ENCODE measurements around the gene AP1M1.

The AP1M1 gene

DNA sequence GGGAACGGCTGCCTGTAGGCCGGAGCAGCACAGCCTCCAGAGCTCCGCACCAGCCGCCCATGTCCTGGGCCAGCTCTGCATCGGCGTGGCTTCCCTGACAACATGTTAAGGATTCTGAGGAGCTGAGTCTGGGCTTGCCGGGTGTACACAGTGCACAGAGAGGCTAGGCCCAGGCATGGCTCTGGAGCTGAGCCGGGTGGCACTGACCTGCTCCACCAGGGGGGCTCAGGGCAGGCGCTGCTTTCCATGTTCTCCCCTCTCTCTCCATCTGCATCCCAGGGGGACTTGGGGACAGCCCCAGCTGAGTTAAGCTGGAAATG lies 31.6 kb downstream of the AP1M1 start:
- H3K4me3 ChIP-seq (ENCODE audit: low read depth, low read length): no peak overlapping the region
- no peaks in the 10 kb centered on the region for H3K27me3 ChIP-seq
- no peak for DNase-seq
- H3K36me3 ChIP-seq: peaks cover 32% of the 10 kb centered on the region
- no peaks in the 10 kb centered on the region for H3K9me3 ChIP-seq
- no peaks in the 10 kb centered on the region for H3K4me1 ChIP-seq
- TF ChIP-seq, protein P1, sequence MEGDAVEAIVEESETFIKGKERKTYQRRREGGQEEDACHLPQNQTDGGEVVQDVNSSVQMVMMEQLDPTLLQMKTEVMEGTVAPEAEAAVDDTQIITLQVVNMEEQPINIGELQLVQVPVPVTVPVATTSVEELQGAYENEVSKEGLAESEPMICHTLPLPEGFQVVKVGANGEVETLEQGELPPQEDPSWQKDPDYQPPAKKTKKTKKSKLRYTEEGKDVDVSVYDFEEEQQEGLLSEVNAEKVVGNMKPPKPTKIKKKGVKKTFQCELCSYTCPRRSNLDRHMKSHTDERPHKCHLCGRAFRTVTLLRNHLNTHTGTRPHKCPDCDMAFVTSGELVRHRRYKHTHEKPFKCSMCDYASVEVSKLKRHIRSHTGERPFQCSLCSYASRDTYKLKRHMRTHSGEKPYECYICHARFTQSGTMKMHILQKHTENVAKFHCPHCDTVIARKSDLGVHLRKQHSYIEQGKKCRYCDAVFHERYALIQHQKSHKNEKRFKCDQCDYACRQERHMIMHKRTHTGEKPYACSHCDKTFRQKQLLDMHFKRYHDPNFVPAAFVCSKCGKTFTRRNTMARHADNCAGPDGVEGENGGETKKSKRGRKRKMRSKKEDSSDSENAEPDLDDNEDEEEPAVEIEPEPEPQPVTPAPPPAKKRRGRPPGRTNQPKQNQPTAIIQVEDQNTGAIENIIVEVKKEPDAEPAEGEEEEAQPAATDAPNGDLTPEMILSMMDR (IDR thresholded peaks at IDR 0.05; ENCODE audit: low read depth, low read length): no peak

DNA sequence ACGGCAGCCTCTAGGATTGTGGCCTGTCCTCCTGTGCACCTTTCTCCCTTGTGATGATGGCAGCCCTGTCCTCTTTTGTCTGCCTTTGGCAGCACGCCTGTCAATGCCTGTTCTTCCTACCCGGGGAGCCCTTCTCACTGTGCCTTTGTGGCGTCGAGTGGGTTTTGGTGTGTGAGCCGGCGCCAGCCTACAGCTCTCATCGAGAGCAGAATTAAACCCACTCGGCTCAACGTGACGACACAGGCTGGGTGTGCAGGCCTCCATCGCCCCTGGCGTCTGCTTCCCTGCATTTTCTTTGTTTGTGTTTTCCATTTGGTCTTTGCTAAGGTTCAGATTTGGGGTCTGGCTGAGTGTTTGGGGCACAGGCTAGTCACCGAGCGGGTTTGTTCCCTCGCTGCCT lies 34.4 kb downstream of the AP1M1 start:
- H3K36me3 ChIP-seq: peaks cover 31% of the 10 kb centered on the region
- H3K9me3 ChIP-seq: no peaks in the 10 kb centered on the region
- no peak for DNase-seq
- H3K27me3 ChIP-seq: no peaks in the 10 kb centered on the region
- H3K4me1 ChIP-seq: no peaks in the 10 kb centered on the region
- TF ChIP-seq, protein P1 (IDR thresholded peaks at IDR 0.05; ENCODE audit: low read depth, low read length): no peak
- H3K4me3 ChIP-seq (ENCODE audit: low read depth, low read length): no peak overlapping the region

DNA sequence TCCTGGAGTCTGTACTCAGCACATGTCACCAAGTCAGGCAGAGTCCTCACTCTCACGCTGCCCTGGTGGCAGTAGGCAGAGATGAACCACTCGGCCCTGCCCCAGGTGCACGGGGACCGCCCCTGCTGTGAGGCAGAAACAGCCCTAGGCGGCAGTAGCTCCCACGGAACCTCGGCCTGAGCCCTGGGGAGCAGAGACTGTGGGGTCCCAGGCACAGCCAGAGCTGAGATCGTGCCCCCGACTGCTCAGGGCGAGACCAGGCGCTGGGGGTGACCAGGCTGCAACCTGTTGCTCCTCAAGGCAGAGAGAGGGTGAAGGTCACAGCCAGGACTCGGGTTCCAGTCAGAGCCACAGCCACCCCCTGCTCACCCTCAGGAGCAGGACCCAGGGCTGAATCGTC lies 34.9 kb downstream of the AP1M1 start:
- Histone ChIP-seq H3K9me3 (no peaks in the 10 kb centered on the region), H3K27me3 (no peaks in the 10 kb centered on the region), H3K36me3 (peaks cover 27% of the 10 kb centered on the region), H3K4me3 (ENCODE audit: low read depth, low read length) (no peak overlapping the region), H3K4me1 (no peaks in the 10 kb centered on the region)
- TF ChIP-seq, protein P1 (IDR thresholded peaks at IDR 0.05; ENCODE audit: low read depth, low read length): no peak
- no peak for DNase-seq

DNA sequence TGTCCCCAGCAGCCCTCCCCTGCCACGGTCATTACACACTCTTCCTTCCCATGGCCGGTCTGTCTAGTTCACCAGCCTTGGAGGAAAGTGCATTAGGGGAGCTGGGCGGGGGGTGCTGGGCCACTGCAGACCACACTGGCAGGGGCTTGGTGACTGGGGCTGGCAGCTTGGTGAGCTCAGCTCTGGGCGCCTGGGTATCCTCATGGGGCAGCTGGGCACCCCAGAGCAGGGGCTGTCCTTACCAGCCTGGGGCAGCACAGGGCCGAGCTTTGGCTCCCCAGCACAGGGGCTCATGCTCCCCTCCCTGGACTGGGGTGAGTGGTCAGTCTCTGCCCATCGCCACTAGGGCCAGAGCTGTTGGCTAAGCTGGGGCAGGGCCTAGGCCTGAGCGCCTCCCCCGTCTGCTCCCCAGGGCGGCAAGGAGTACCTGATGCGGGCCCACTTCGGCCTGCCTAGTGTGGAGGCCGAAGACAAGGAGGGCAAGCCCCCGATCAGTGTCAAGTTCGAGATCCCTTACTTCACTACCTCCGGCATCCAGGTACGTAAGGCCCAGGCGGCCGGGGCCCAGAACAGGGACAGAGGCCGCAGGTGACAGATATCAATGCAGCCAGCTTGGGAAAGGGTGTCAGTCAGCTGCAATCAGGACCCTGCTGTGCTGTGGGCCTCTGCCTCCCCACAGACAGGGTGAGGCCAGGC lies 35.5 kb downstream of the AP1M1 start:
- no peak for DNase-seq
- no peaks in the 10 kb centered on the region for H3K27me3 ChIP-seq
- peaks cover 20% of the 10 kb centered on the region for H3K36me3 ChIP-seq
- no peaks in the 10 kb centered on the region for H3K4me1 ChIP-seq
- no peak overlapping the region for H3K4me3 ChIP-seq (ENCODE audit: low read depth, low read length)
- H3K9me3 ChIP-seq: no peaks in the 10 kb centered on the region
- TF ChIP-seq, protein P1 (IDR thresholded peaks at IDR 0.05; ENCODE audit: low read depth, low read length): no peak

DNA sequence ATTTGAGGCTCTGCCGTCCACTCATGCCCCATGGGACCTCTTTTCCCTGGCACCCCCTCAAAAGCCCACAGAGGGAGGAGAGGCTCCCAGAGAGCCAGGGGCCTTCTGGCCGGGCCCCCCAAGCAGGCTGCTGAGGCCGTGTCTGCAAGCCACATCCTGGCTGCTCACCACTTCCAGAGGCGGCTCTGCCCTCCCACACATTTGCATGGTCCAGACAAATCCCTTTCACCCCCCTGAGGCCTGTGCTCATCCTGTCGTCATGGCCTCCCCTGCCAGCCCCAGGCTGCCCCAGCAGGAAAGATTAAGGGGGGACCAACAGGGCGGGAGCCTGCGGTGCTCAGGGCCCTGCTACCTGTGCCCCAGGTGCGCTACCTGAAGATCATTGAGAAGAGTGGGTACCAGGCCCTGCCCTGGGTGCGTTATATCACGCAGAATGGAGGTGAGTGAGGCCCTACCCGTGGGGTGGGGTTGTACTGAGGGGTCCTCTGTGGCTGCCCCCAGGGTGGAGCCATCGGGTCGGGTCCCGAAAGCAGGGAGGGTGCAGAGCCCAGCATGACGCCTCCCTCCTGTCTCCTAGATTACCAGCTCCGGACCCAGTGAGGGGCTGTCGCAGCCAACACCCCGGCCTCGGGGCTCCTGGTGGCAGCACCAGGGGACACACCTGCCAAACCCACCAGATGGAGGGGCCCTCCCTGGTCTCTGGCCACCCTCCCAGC lies 36.3 kb downstream of the AP1M1 start:
- Histone ChIP-seq H3K9me3 (no peaks in the 10 kb centered on the region), H3K4me3 (ENCODE audit: low read depth, low read length) (no peak overlapping the region), H3K4me1 (no peaks in the 10 kb centered on the region), H3K36me3 (peaks cover 12% of the 10 kb centered on the region), H3K27me3 (no peaks in the 10 kb centered on the region)
- TF ChIP-seq, protein P1 (IDR thresholded peaks at IDR 0.05; ENCODE audit: low read depth, low read length): no peak
- DNase-seq: no peak

Data from BE2C (cell line).